Measurements from ENCODE around the gene SLC35F1. TPM values are rescaled to one million over a fixed set of nuclear protein-coding genes. Genes with fewer than 3 reads are reported as not detected.

SLC35F1 gene
- total RNA-seq, 2 donors from 2014 or later: 1.5 to 2.1 TPM

DNA sequence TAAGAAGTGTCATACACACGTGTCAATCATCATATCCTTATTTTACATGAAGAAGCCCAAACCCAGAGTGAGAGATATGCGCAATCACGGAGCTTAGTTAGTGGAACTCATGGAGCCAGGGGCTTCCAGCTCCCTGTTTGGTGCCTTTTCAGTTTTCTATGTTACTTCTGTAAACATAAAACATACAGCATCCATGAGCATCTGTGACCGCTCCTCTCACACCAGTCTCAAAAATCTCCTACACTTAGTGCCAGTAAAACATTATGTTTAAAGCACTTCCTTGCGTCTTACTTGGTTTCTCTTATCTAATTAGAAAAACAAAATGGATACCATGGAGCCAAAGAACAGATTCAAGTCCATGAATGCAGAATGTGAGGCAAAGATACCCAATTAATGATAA lies 240.4 kb downstream of the SLC35F1 start:
- TF ChIP-seq, protein P1, sequence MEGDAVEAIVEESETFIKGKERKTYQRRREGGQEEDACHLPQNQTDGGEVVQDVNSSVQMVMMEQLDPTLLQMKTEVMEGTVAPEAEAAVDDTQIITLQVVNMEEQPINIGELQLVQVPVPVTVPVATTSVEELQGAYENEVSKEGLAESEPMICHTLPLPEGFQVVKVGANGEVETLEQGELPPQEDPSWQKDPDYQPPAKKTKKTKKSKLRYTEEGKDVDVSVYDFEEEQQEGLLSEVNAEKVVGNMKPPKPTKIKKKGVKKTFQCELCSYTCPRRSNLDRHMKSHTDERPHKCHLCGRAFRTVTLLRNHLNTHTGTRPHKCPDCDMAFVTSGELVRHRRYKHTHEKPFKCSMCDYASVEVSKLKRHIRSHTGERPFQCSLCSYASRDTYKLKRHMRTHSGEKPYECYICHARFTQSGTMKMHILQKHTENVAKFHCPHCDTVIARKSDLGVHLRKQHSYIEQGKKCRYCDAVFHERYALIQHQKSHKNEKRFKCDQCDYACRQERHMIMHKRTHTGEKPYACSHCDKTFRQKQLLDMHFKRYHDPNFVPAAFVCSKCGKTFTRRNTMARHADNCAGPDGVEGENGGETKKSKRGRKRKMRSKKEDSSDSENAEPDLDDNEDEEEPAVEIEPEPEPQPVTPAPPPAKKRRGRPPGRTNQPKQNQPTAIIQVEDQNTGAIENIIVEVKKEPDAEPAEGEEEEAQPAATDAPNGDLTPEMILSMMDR (IDR thresholded peaks at IDR 0.05): no peak
- no peak for TF ChIP-seq POLR2AphosphoS5 (IDR thresholded peaks at IDR 0.05)
- TF ChIP-seq POLR2A (IDR thresholded peaks at IDR 0.05): no peak
- DNase-seq (ENCODE audit: low spot score): no peak
- Histone ChIP-seq H3K36me3 (no peaks in the 10 kb centered on the region), H3K27me3 (replicated peaks; ENCODE audit: insufficient read depth) (no peaks in the 10 kb centered on the region), H3K4me3 (no peak overlapping the region), H3K9me3 (no peaks in the 10 kb centered on the region), H3K27ac (no peak overlapping the region), H3K4me1 (replicated peaks) (no peaks in the 10 kb centered on the region)
- 95% methylated on average over 5 of the region's 5 CpGs for WGBS
- intact Hi-C loops (cut with DNase I): no loop called here

DNA sequence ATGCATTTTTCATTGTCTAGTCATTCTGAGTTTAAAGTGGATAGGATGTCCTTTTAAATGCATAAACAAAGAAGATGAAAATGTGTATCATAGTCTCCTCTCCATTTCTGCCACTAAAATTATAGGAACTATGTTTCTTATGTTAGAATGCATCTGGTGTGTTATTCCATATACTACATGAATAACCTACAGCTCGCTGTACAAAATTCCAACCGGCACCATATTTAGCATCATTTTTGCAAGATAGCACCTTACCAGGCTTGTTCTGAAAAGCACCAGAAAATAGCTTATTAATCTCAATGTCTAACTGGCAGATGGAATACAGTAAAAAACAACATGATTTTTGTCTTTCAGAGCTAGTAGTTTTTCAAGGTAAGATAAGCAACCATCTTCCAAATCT lies 241.5 kb downstream of the SLC35F1 start:
- Histone ChIP-seq H3K4me3 (no peak overlapping the region), H3K36me3 (no peaks in the 10 kb centered on the region), H3K27me3 (replicated peaks; ENCODE audit: insufficient read depth) (no peaks in the 10 kb centered on the region), H3K9me3 (no peaks in the 10 kb centered on the region), H3K4me1 (replicated peaks) (no peaks in the 10 kb centered on the region), H3K27ac (no peak overlapping the region)
- WGBS: 98% methylated on average over 2 of the region's 2 CpGs
- intact Hi-C loops (cut with DNase I): no loop called here
- TF ChIP-seq POLR2A (IDR thresholded peaks at IDR 0.05) (no peak), POLR2AphosphoS5 (IDR thresholded peaks at IDR 0.05) (no peak)
- TF ChIP-seq, protein P1 (IDR thresholded peaks at IDR 0.05): no peak
- DNase-seq (ENCODE audit: low spot score): no peak

DNA sequence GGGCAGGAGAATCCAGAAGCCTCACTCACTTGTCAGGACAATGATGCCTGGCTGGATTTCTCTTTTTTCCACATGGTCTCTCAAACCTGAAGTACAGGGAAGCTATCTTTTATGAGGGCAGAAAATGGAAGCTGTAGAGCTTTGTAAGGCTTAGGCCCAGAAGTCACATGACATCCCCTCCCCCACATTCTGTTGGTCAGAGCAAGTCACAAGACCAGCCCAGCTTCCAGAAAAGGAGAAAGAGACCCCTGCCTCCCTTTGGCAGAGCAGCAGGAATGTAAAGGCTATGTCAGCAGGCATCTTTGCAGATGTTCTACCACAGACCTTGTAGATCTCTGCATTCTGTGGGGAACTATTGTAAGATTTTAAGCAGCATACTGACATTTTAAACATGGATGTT lies 245.5 kb downstream of the SLC35F1 start:
- TF ChIP-seq POLR2AphosphoS5 (IDR thresholded peaks at IDR 0.05): no peak
- TF ChIP-seq, protein P1 (IDR thresholded peaks at IDR 0.05): no peak
- TF ChIP-seq POLR2A (IDR thresholded peaks at IDR 0.05): no peak
- no peaks in the 10 kb centered on the region for H3K4me1 ChIP-seq (replicated peaks)
- H3K27ac ChIP-seq: no peak overlapping the region
- H3K36me3 ChIP-seq: no peaks in the 10 kb centered on the region
- DNase-seq (ENCODE audit: low spot score): no peak
- no peaks in the 10 kb centered on the region for H3K9me3 ChIP-seq
- intact Hi-C loops (cut with DNase I): no loop called here
- no peak overlapping the region for H3K4me3 ChIP-seq
- H3K27me3 ChIP-seq (replicated peaks; ENCODE audit: insufficient read depth): no peaks in the 10 kb centered on the region

DNA sequence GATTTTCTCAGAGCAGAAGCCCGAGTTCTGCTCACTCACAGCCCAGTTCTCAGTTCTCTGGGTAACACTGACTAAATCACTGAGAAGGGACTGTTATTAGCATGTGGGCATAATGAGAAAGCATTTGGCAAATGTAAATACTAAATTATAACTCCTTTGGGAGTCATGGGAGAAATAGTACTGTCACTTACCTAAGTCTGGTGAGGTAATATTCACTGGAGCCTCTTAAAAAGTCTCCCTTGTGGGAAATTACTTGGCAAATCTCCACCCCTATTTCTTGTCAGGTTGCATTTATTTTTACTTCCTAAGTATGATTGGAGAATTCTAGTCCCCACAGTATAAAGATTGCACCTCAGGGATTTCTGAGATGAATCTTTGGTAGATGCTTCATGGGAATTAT lies 254.3 kb downstream of the SLC35F1 start:
- no peaks in the 10 kb centered on the region for H3K9me3 ChIP-seq
- H3K4me1 ChIP-seq (replicated peaks): no peaks in the 10 kb centered on the region
- intact Hi-C loops (cut with DNase I): no loop called here
- DNase-seq (ENCODE audit: low spot score): no peak
- H3K27ac ChIP-seq: no peak overlapping the region
- TF ChIP-seq, protein P1 (IDR thresholded peaks at IDR 0.05): no peak
- TF ChIP-seq POLR2AphosphoS5 (IDR thresholded peaks at IDR 0.05): no peak
- no peak for TF ChIP-seq POLR2A (IDR thresholded peaks at IDR 0.05)
- H3K27me3 ChIP-seq (replicated peaks; ENCODE audit: insufficient read depth): no peaks in the 10 kb centered on the region
- 91% methylated on average over 1 of the region's 1 CpG for WGBS
- H3K36me3 ChIP-seq: no peaks in the 10 kb centered on the region
- no peak overlapping the region for H3K4me3 ChIP-seq

DNA sequence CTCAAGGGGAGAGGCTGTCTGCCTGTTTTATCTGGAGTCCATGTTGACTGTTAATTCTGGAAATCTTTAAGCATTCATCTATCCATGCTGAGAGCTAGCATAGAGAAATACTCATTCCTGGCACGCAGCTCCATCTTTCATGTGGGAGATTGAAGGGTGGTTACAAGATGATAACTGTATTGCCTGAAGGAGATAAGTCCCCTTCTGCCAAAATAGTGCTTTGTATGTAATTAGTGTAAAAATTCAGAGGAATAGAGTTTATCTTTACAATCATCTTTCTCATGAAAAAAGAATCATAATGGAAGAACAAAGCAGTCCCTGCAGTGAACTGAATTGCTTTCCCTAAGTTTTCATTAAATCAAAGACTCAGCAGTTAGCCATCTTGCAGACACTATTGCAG lies 256.5 kb downstream of the SLC35F1 start:
- Histone ChIP-seq H3K27ac (no peak overlapping the region), H3K9me3 (no peaks in the 10 kb centered on the region), H3K4me3 (no peak overlapping the region), H3K27me3 (replicated peaks; ENCODE audit: insufficient read depth) (no peaks in the 10 kb centered on the region), H3K36me3 (no peaks in the 10 kb centered on the region), H3K4me1 (replicated peaks) (no peaks in the 10 kb centered on the region)
- intact Hi-C loops (cut with DNase I): no loop called here
- TF ChIP-seq POLR2A (IDR thresholded peaks at IDR 0.05) (no peak), POLR2AphosphoS5 (IDR thresholded peaks at IDR 0.05) (no peak)
- TF ChIP-seq, protein P1 (IDR thresholded peaks at IDR 0.05): no peak
- DNase-seq (ENCODE audit: low spot score): no peak
- 37% methylated on average over 1 of the region's 1 CpG for WGBS

Data from prostate gland (tissue), 2 donors.